Panc1 (cell line): Measurements from ENCODE around the gene PRKCZ.

Source experiments
- CTCF ChIP-seq: fragments of 450-650 bp; IDR thresholded peaks from 2 replicates; pipeline ENCODE4 v1.5.1; 2017; ENCODE audit warnings: mild to moderate bottlenecking
- SIN3A ChIP-seq: IDR thresholded peaks from 2 replicates; pipeline ENCODE4 v1.6.1; 2012; ENCODE audit warnings: low read depth, mild to moderate bottlenecking, low read length, moderate library complexity, borderline replicate concordance; ENCODE audit not compliant: insufficient read depth
- TCF7L2 ChIP-seq: IDR thresholded peaks from 2 replicates; pipeline ENCODE4 v1.6.1; 2011; ENCODE audit warnings: mild to moderate bottlenecking, low read depth, low read length, inconsistent platforms

DNA sequence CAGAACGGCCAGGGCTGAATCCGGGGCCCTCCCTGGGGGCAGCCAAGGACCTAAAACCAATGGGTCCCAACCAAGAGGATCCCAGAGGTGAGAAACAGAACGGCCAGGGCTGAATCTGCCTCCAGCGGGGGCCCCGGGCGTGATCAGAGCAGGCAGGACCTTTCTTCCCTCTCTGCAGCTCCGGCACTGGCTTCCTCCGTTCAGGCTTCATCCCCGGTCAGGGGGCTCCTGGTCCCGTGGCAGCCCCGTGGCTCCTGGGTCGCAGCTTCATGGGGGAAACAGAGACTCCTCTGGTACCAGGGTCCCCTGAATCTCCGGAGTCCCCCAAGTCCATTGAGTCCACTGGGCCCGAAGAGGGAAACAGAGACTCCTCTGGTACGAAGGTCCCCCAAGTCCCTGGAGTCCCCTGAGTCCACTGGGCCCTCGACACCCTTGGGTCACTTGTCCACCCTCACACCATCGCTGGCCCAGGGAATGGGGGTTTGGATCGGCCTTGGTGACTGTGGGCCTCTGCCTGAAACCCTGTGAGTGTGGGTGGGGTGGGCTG, 60.1 kb downstream of the PRKCZ start:
- TF ChIP-seq SIN3A (no peak), TCF7L2 (no peak), CTCF (no peak)
